Measurements from ENCODE around the gene CNTN5. TPM values are rescaled to one million over a fixed set of nuclear protein-coding genes. Genes with fewer than 3 reads are reported as not detected.

The CNTN5 gene
- polyA plus RNA-seq, 1 of the 3 experiments (the other 2 are of a cell fraction), result not detected

DNA sequence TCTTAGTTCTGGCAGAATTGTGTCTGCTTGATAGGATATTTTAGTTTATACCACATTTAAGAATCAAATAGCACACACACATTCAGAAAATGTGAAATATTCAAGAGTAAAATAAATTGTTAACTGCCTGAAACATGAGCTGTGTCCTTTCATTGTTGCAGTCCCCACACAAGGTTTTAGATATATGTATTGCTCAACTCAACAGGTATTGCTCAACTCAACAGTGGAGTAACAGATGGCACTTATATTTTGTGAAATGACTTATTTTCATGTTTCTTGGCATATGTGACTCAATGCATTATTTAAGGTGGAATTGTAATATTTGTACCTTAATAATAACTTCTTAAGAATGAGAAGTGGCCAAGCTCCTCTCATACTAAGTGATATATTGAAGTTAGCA lies 760.3 kb downstream of the CNTN5 start:
- no peaks in the 10 kb centered on the region for H3K36me3 ChIP-seq (replicated peaks in 1 of 2; ENCODE audit: control insufficient read depth in 1 of 2, insufficient read depth in 2 of 2, low read length in 1 of 2)
- POLR2A ChIA-PET, result no interaction called here

DNA sequence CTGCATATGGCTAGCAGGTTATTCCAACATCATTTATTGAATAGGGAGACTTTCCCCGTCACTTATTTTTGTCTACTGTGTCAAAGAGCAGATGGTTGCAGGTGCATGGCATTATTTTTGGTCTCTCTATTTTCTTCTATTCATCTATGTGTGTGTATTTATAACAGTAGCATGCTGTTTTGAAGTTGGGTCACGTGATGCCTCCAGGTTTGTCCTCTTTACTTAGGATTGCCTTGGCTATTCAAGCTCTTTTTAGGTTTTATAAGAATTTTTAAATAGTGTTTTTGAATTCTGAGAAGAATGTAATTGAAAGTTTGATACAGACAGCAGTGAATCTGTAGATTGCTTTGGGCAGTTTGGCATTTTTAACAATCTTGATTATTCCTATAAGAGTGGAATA lies 770.6 kb downstream of the CNTN5 start:
- H3K4me1 ChIP-seq (ENCODE audit: control insufficient read depth in 1 of 2, insufficient read depth in 2 of 2, low read depth in 1 of 2, low read length in 1 of 2), result no peaks in the 10 kb centered on the region
- ChIA-PET POLR2A (no interaction called here), CTCF (no interaction called here)
- H4K20me1 ChIP-seq (ENCODE audit: insufficient read depth), result no peaks in the 10 kb centered on the region
- no peaks in the 10 kb centered on the region for H3K27me3 ChIP-seq (ENCODE audit: insufficient read depth)
- TF ChIP-seq JUND (IDR thresholded peaks at IDR 0.05) (no peak), SIN3A (IDR thresholded peaks at IDR 0.05; ENCODE audit: borderline replicate concordance, low read depth, low read length) (no peak), FOXM1 (IDR thresholded peaks at IDR 0.05; ENCODE audit: low read depth) (no peak), GABPA (IDR thresholded peaks at IDR 0.05; ENCODE audit: low read depth) (no peak), EZH2phosphoT487 (IDR thresholded peaks at IDR 0.05; ENCODE audit: borderline replicate concordance, low read depth) (no peak), NRF1 (IDR thresholded peaks at IDR 0.05; ENCODE audit: low read depth, low read length) (no peak), FOXJ3 (CRISPR knock-in tag; IDR thresholded peaks at IDR 0.05) (no peak), RCOR1 (IDR thresholded peaks at IDR 0.05; ENCODE audit: low read length) (no peak), MEF2A (IDR thresholded peaks at IDR 0.05; ENCODE audit: borderline replicate concordance, low read depth) (no peak), ELF1 (IDR thresholded peaks at IDR 0.05) (no peak), GATA2 (CRISPR knock-in tag; IDR thresholded peaks at IDR 0.05) (no peak), TEAD4 (IDR thresholded peaks at IDR 0.05; ENCODE audit: borderline replicate concordance, insufficient read depth) (no peak), MXI1 (IDR thresholded peaks at IDR 0.05; ENCODE audit: low read depth, low read length) (no peak), POLR2AphosphoS5 (IDR thresholded peaks at IDR 0.05; ENCODE audit: low read depth, low read length) (no peak), RFX5 (IDR thresholded peaks at IDR 0.05; ENCODE audit: low read length) (no peak), YY1 (IDR thresholded peaks at IDR 0.05; ENCODE audit: low read depth) (no peak)
- TF ChIP-seq, protein P1, sequence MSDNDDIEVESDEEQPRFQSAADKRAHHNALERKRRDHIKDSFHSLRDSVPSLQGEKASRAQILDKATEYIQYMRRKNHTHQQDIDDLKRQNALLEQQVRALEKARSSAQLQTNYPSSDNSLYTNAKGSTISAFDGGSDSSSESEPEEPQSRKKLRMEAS (IDR thresholded peaks at IDR 0.05; ENCODE audit: low read depth), result no peak
- TF ChIP-seq, protein P2, sequence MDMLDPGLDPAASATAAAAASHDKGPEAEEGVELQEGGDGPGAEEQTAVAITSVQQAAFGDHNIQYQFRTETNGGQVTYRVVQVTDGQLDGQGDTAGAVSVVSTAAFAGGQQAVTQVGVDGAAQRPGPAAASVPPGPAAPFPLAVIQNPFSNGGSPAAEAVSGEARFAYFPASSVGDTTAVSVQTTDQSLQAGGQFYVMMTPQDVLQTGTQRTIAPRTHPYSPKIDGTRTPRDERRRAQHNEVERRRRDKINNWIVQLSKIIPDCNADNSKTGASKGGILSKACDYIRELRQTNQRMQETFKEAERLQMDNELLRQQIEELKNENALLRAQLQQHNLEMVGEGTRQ (IDR thresholded peaks at IDR 0.05; ENCODE audit: borderline replicate concordance, low read depth, low read length), result no peak
- TF ChIP-seq, protein P3, sequence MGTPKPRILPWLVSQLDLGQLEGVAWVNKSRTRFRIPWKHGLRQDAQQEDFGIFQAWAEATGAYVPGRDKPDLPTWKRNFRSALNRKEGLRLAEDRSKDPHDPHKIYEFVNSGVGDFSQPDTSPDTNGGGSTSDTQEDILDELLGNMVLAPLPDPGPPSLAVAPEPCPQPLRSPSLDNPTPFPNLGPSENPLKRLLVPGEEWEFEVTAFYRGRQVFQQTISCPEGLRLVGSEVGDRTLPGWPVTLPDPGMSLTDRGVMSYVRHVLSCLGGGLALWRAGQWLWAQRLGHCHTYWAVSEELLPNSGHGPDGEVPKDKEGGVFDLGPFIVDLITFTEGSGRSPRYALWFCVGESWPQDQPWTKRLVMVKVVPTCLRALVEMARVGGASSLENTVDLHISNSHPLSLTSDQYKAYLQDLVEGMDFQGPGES (IDR thresholded peaks at IDR 0.05; ENCODE audit: low read depth, low read length), result no peak
- TF ChIP-seq, protein P4, sequence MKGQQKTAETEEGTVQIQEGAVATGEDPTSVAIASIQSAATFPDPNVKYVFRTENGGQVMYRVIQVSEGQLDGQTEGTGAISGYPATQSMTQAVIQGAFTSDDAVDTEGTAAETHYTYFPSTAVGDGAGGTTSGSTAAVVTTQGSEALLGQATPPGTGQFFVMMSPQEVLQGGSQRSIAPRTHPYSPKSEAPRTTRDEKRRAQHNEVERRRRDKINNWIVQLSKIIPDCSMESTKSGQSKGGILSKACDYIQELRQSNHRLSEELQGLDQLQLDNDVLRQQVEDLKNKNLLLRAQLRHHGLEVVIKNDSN (IDR thresholded peaks at IDR 0.05; ENCODE audit: borderline replicate concordance, low read depth), result no peak
- DNase-seq, result no peak
- H3K9ac ChIP-seq, result no peak overlapping the region
- H3K4me3 ChIP-seq (ENCODE audit: low read depth in 2 of 2, low read length in 1 of 2), result no peak overlapping the region
- H3K9me2 ChIP-seq, result no peaks in the 10 kb centered on the region
- H3K36me3 ChIP-seq (replicated peaks in 1 of 2; ENCODE audit: control insufficient read depth in 1 of 2, insufficient read depth in 2 of 2, low read length in 1 of 2), result no peaks in the 10 kb centered on the region
- H3F3A ChIP-seq (replicated peaks; ENCODE audit: insufficient read depth), result no peaks in the 10 kb centered on the region
- no peak overlapping the region for H3K27ac ChIP-seq (ENCODE audit: low read depth in 2 of 2, low read length in 1 of 2)
- H3K79me2 ChIP-seq (ENCODE audit: insufficient read depth), result no peaks in the 10 kb centered on the region
- H3K9me3 ChIP-seq, result no peaks in the 10 kb centered on the region
- no peak overlapping the region for H2AFZ ChIP-seq (ENCODE audit: low read depth)
- 2% methylated on average over 2 of the region's 2 CpGs for WGBS (ENCODE audit: low lambda C conversion rate)
- no peak overlapping the region for H3K4me2 ChIP-seq

More for the DNA sequence above, 760.3 kb downstream of the CNTN5 start:
- no peak for TF ChIP-seq RAD21 (IDR thresholded peaks at IDR 0.05; ENCODE audit: low read length)
- TF ChIP-seq NFIC (IDR thresholded peaks at IDR 0.05; ENCODE audit: borderline replicate concordance), result no peak
- TF ChIP-seq, protein P3 (IDR thresholded peaks at IDR 0.05; ENCODE audit: low read depth, low read length), result no peak
- Histone ChIP-seq H4K20me1 (ENCODE audit: insufficient read depth) (no peaks in the 10 kb centered on the region), H3K9ac (no peak overlapping the region), H3F3A (replicated peaks; ENCODE audit: insufficient read depth) (no peaks in the 10 kb centered on the region), H3K4me3 (ENCODE audit: low read depth in 2 of 2, low read length in 1 of 2) (no peak overlapping the region), H3K79me2 (ENCODE audit: insufficient read depth) (no peaks in the 10 kb centered on the region), H3K4me2 (no peak overlapping the region), H2AFZ (ENCODE audit: low read depth) (no peak overlapping the region), H3K9me3 (no peaks in the 10 kb centered on the region), H3K4me1 (ENCODE audit: control insufficient read depth in 1 of 2, insufficient read depth in 2 of 2, low read depth in 1 of 2, low read length in 1 of 2) (no peaks in the 10 kb centered on the region), H3K27ac (ENCODE audit: low read depth in 2 of 2, low read length in 1 of 2) (no peak overlapping the region), H3K27me3 (ENCODE audit: insufficient read depth) (no peaks in the 10 kb centered on the region), H3K9me2 (no peaks in the 10 kb centered on the region)
- no peak for DNase-seq
- CTCF ChIA-PET, result interaction anchor here (1.6 kb wide), 1 partner anchor 42 kb away, joined by 3 read pairs; no protein-coding TSS in a partner anchor

Data from SK-N-SH (cell line).